Esophagus muscularis mucosa (tissue), 4 donors: Measurements from ENCODE around the gene TINCR.

ENCODE experiments used
- CTCF ChIP-seq, 3 experiments: fragments of 200-600 bp in 2 of 3; fragments of 450-650 bp in 1 of 3; sonication (generic) in 2 of 3; IDR thresholded peaks; one replicate each; pipeline ENCODE4 v1.5.1; 2017 to 2019; ENCODE audit warnings: antibody characterized with exemption in 3 of 3, mild to moderate bottlenecking in 2 of 3, moderate library complexity in 1 of 3
- EP300 ChIP-seq: sonication (generic); formaldehyde crosslinking; IDR thresholded peaks from one replicate; pipeline ENCODE4 v1.6.1; 2017; ENCODE audit warnings: antibody characterized with exemption
- POLR2A ChIP-seq: fragments of 450-650 bp; IDR thresholded peaks from one replicate; pipeline ENCODE4 v1.6.1; 2017; ENCODE audit warnings: antibody characterized with exemption, moderate library complexity, mild to moderate bottlenecking, low read depth
- POLR2AphosphoS5 ChIP-seq, 2 donors: sonication (generic); formaldehyde crosslinking; IDR thresholded peaks; one replicate each; pipeline ENCODE4 v1.6.1; 2017; ENCODE audit warnings: antibody characterized with exemption in 2 of 2

- TF ChIP-seq POLR2AphosphoS5 (IDR thresholded peaks at IDR 0.05) (peak in 1 of 2 donors; percentile 59), POLR2A (no peak), EP300 (no peak), CTCF (IDR thresholded peaks at IDR 0.05) (peak in 1 of 3 experiments; percentile 5)
Measured at GRCh38 chr19:5536337-5536894, 31.3 kb downstream of the TINCR start.
